ENCODE data around the gene SLC22A17.

- TF ChIP-seq CTCF (IDR thresholded peaks at IDR 0.05) (no peak), EZH2 (IDR thresholded peaks at IDR 0.05) (no peak), EZH2phosphoT487 (IDR thresholded peaks at IDR 0.05) (no peak)
These were observed 29.2 kb upstream of the SLC22A17 start for GRCh38 chr14:23381871-23382270.
